ENCODE data around the gene ADO.
A peak's percentile ranks its signal among the peaks of the same experiment; 100 is the strongest.
"Not testable (repeated sequence)": the region's sequence is repeated elsewhere in the genome, so short reads cannot be mapped to it uniquely, and the experiment has no call there.

Gene ADO

DNA sequence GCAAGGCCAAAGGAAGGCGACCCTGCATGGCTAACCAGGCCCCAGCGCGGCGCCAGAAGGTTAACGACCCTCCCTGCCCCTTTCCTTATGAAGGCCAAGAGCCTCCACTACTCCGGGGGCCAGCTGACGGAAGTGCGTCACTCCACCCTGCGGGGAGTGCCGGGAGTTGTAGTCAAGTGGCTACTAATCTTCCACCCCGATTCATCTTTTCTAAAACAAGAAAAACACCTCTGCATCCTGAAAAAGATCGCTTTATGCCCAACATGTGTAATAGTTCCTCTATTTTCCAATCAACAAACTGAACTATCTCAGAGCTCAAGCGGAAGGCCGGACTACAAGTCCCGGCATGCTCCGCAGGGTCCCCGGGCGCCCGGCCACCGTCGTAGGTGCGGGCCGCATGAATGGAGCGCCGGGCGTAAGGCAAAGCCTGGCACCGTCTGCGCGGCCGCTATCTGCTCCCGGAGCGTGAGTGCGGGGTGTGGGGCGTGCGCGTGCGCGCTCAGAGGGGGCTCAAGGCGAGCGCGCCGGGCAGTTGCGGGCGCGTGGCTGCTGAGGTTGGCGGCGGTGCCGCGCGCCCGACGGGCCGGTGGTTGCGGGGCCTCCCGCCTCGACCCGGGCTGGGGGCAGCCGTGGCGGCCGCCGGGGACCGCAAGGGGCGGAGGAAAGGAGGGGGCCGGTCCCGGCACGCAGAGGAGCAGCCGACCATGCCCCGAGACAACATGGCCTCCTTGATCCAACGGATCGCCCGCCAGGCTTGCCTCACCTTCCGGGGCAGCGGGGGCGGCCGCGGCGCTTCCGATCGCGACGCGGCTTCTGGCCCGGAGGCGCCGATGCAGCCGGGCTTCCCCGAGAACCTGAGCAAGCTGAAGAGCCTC lies at the start of gene ADO:
Gene ADO (plus strand): TSS at position 365 of the 875 bp plus-strand sequence. CDS start 340 bp downstream, at position 705.
- DNase-seq (ENCODE audit: low read depth, low spot score), result peak; percentile 93

DNA sequence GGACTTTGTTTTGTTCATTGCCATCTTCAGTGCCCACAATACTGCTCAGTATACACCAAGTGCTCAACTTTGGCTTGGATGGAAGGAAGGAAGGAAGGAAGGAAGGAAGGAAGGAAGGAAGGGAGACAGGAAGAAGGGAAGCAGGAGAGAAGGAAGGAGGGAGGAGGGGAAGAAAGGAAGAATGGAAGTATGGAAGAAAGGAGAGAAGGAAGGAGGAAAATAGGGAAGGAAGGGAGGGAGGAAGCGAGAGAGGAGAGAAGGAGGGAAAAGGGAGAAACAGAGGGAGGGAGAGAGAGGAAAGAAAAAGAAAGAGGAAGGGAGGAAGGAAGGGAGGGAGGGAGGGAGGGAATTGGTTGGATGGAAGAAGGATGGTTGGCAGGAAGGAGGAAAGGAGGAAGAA lies 49.6 kb upstream of the ADO start:
- no peak for DNase-seq (ENCODE audit: low read depth, low spot score)

DNA sequence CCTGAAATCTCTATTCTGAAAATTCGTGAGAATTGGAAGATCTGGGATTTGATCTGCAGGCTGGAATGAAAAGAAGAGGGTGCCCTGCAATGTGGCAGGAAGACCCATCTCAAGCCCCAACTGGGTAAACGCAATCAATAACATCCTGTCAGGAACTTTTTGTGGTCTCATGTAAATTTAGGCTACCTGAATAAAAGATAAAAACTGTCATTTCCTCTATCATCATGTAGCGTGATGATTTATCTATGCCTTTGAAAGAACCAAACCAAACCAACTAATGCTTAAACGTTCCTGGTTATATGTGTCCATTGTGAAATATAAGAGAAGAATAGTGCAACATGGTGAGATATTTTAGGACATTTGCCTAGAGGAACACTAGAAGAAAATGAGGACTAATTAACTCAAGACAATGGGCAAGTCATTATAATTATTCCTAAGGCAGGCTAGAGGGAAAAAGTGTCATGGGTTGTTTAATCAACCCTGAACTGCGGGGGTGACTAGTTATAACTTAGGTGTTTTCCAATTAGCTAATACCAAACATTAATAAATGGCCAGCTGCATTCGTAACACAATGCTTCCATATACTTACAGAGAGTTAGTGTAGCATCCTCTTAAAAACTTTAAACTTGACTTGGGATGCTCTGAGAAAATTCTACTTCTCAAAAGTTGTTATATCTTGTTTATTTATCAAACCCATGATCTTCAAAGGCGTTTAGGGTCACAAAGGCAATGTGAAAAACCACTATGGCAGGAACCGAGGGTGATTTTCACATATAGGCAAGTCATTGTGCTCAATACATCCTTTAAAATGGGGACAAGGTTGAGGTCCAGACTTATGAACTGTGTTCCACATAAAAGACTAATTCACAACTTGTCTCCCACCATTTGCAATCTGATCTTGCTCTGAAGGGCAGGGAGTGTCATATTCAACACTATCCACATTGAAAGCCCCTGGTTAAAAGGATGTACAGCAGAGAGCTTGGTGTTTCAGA lies 48.6 kb upstream of the ADO start:
- DNase-seq (ENCODE audit: low read depth, low spot score), result no peak

DNA sequence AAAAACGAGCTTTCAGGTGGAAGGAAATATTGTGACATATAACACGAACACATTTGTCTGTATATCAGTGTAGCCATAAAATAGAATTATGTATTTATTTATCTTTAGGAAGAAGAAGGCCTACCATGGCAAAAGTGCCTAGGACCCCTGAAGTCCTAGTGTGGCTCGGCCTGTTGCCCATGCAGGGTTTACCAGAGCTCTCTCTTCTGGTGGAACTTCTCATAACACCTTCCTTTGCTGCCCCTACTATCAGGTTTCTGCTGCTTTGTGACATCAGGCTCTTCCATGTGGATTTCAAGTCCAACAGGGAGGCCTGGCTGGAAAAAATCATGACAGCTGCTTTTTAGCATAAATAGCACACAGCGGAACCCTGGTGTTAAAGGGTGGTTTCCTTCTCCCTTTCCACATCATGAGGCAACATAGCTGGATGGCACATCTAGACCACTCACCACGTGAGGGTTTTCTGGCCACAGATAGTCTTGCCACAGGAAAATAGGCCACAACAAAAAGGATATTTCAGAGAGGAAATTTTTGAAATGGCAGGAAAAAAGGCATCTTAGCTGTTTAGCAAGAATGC lies 44.8 kb upstream of the ADO start:
- no peak for DNase-seq (ENCODE audit: low read depth, low spot score)

DNA sequence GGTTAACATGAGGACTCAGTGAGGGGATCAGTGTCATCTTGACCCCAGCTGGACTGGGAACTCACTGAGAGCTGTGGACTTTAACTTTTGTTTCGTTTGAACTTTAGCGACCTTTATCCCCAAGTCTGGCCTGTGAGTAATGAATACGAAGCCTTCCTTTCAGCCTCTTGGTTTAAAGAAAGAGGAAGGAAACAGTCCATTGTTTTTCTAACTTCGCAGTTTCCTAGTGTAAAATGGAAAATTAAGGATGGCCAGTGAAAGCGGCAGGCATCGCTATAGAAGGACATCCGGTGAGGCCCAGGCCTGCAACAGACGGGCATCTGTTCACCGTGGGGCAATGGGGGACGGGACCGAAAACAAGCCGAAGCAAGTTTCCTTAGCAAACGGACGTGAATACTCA lies 44.1 kb upstream of the ADO start:
- DNase-seq (ENCODE audit: low read depth, low spot score), result no peak

DNA sequence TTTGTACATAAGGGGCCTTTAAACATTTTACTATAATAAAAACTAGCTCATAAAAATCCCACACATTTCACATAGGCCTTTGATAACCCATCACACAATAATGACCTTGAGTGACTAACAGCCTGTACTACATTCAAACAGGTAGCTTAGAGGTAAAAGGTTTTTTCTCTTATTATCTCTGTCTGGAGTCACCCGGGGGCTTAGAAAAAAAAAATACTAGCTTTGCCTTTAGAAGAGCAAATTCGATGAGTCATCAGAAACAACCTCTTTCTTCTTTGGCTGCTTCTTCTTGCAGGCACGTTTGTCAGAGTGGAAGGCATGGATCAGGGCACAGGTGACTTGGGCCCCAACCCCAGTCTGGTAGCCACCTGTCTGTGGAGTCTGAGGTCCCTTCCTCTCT lies 43.4 kb upstream of the ADO start:
- DNase-seq (ENCODE audit: low read depth, low spot score), result no peak

DNA sequence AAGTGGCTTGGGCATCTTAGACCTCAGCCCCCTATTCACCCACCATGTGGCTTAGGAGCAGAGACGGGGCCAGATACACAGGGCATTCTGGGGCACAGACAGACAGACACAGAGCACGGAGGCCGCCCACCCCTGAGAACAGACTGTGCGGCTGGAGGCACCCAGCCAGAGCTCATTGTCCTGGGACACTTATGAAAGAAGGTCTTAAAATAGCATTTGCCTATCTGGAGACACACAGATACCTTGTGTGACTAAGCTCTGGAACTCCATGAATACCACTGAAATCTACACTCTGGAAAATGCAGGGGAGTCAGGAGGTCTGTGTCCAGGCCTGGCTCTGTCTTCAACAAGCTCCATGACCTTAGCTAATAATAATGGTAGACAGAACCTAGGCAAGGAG lies 41.4 kb upstream of the ADO start:
- DNase-seq (ENCODE audit: low read depth, low spot score), result no peak

DNA sequence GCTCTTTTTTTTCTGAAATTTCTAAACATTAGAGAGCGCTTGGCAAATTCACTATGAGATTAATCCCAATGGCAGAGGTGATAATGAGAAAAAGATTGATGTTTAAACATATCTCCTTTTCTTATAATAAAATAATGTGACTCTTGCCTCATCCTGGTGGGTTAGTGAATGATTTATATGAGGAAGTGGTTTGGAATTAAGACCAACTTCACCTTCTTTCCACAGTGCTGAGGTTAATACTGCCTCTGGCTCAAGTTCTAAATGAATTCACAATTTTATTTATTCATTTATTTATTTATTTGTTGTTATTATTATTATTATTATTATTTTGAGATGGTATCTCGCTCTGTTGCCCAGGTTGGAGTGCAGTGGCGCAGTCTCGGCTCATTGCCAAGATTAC lies 40.5 kb upstream of the ADO start:
- no peak for DNase-seq (ENCODE audit: low read depth, low spot score)

DNA sequence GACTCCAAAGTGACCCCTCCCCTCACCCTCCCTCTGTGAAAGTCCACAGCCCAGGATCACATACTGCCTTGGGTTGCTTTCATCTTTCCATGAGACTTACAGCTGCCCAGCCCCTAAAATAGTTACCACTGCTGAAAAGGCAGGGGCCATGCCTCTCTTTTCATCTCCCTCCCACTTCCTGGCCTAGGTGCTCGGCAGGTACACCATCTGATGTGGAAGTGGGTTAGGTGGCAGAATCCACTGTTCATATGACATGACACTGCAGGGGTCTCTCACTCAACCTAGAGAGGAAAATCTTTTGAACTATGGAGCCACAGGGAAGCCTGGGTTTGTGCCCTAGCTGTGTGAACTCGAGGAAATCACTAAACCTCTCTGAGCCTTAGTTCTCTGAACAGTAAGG lies 38.8 kb upstream of the ADO start:
- no peak for DNase-seq (ENCODE audit: low read depth, low spot score)

DNA sequence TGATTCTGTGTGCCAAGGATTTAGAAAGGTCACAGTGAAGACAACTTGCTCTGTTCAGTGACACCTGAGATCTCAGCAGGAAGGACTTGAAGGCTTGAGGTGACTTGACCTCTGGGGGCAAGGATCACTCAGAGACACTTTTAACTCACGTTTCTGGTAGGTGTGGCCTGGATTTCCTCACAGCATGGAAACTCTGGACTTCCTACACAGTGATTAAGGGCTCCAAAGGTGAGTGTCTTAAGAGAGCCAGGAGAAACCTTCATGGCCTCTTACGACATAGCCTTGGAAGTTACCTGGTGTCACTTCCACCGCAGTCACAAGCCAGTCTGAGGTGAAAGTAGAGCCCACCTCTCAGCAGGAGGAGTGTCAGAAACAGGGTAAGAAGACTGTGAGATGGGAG lies 38.1 kb upstream of the ADO start:
- no peak for DNase-seq (ENCODE audit: low read depth, low spot score)

DNA sequence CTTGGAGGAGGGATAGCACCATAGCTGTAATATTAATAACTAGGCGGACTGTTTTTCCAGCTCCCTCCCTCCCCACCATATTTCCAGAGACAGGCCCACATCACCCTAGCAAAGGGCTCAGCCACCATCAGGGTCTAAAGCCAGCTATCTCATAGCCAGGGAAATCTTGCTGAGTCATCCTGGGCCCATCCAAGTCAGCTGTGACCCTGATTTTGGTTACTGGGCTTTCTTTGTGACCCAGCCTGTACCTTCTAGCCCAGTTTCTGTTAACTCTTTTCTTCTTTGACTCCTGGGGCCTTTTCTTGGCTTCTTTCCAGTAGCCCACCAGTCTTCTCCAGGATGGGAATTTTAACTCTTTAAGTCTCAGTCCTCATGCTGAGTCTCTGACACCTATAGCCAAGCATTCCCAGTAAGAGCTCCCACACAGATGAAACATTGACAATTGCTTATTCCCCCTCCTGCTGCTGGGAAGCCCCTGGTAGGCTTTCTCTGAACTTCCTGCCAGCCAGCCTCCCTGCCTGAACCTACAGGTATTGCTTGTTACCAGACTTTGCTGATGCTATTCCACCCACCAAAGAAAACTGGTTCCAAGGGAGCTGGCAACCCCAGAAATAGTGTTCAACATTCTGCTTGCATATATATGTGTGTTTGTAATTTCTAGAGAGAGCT lies 34.8 kb upstream of the ADO start:
- peak; percentile 3 for DNase-seq (ENCODE audit: low read depth, low spot score)

DNA sequence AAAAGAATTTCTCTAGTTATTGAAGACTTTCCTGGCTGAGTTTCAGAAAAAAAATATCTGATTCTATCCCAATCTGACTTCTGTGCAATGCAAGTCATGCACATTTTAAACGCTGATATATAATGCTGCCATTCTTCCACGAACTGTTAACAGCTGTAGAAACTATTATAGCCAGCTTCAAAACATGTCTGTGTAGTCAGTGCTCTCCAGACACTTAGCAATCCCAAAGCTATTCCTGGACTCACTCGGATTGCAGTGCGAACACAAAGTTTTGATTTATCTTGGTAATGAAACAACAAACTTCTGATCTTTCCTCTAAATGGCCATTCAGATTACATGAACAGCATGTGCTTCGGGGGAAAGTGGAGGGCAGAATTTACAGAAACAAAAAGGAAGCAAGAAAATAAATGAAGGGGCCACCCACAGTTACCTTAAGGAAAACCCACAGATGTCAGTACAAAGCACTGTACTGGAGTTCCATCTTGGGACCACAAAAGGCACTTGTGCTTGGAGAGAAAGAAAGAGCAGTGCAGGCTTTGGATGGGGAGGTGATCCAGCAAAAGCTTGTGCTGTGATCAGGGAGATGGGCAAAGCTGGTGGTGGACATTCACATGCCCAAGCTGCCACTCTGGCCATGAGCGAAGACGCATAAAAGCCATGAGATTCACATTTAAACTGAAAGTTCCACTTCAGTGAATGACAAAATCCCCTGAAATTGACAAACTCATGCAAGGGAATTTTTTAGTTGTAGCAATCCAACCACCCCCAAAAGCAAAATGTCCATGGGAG lies 32.1 kb upstream of the ADO start:
- peak; percentile 18 for DNase-seq (ENCODE audit: low read depth, low spot score)

DNA sequence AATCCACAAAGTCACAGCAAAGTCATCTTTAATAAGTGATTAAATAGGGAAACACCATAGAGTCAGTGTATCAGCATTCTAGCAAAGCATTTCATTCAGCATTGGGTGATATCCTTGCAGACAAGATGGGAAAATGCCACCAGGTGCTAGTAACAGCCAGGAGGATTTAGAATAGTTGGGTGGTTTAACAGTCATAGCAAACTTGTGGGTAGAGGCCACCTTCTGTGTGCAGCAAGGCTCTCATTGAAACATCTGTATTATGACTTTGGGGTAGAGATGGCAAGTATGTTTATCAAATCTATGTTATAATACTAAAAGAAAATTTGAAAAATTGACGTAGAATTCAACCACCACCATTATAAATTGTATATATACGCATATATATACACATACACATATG lies 26.4 kb upstream of the ADO start:
- no peak for DNase-seq (ENCODE audit: low read depth, low spot score)

DNA sequence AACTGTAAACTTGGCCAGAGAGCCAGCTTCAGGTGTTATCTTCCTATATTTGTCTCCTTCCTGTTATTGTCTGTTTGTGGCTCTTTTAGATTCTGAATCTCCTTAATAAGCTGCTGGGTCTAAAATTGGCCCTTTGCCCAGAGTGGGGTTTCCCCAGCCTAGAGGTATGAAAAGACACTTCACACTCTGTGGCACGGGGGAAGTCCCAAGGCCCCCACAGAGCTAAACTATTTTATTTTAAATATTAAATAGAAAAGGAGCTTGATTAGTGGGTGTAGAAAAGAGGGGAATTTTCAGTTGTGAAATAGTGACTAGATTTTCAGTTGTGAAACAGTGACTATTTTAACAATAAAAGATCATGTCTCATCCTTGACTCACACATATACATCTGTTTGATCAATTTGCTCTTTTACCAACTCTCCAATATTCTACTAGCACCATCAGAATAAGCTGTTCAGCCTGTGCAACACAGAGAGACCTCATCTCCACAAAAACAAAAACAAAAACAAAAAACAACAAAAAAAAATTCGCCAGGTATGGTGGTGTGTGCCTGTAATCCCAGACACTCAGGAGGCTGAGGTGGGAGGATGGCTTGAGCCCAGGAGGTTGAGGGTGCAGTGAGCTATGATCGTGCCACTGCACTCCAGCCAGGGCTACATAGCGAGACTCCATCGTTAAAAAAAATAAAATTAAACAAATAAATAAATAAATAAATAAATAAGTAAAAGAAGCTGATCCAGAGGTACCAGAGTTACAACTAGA lies 24.9 kb upstream of the ADO start:
- peak; percentile 62 for DNase-seq (ENCODE audit: low read depth, low spot score)

DNA sequence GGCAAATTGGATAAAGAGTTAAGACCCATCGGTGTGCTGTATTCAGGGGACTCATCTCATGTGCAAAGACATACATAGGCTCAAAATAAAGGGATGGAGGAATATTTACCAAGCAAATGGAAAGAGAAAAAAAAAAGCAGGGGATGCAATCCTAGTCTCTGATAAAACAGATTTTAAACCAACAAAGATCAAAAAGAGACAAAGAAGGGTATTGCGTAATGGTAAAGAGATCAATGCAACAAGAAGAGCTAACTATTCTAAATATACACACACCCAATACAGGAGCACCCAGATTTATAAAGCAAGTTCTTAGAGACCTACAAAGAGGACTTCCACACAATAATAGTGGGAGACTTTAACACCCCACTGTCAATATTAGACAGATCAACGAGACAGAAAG lies 20.0 kb upstream of the ADO start:
- not testable (repeated sequence) for DNase-seq (ENCODE audit: low read depth, low spot score)

DNA sequence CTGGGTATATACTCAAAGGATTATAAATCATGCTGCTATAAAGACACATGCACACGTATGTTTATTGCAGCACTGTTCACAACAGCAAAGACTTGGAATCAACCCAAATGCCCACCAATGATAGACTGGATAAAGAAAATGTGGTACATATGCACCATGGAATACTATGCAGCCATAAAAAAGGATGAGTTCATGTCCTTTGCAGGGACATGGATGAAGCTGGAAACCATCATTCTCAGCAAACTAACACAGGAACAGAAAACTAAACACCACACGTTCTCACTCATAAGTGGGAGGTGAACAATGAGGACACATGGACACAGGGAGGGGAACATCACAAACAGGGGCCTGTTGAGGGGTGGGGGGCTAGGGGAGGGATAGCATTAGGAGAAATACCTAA lies 16.2 kb upstream of the ADO start:
- not testable (repeated sequence) for DNase-seq (ENCODE audit: low read depth, low spot score)

DNA sequence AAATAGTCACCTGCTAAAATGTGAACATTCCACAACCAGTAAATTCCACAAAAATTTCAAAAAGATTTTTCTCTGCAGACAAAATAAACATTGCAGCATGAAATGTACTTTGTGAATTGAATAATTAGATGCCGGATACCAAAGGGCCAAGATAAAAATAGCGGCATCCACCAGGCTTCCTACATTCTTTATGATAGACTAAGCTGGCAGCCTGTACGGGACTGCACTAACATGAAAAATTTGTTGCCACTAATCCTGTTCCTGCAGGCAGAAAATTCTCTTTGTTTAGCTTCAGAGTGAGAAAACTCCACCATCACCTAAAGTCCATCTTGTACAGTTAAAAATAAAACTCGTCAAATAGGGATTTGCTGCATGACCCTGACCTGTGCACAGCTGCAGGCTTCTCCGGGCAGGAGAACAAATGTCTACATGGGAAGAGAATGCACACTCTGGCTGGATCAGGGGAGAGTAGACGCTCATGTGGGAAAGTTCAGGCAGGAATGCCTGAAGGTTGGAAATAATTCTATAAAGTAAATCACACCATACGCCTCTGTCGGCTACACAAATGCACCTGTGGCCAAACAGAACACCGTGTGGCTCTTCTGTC lies 15.6 kb upstream of the ADO start:
- peak; percentile 63 for DNase-seq (ENCODE audit: low read depth, low spot score)

DNA sequence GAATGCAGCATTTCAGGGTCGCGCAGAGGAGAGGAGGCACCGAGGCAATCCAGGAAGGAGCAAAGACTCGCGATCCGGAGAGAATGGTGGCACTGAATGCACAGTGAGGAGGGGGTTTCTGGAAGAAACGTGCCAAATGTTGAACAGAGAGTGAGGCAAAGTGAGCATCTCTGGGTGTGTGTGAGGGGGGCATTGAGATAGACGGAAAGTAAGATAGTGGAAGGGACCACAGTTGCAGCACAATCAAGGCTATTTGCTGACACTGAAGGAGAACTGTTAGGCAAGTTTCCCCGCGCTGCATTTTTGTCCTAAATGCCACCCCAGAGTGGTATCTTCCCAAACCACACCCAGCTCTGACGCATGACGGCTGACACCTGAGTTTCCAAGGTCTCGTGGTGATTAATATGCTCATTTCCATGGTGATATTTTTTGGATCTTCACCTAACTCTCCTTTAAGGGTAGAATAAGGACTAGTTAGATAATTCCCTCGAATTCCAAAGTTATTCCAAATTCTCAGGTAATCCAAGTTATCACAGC lies 14.4 kb upstream of the ADO start:
- no peak for DNase-seq (ENCODE audit: low read depth, low spot score)

DNA sequence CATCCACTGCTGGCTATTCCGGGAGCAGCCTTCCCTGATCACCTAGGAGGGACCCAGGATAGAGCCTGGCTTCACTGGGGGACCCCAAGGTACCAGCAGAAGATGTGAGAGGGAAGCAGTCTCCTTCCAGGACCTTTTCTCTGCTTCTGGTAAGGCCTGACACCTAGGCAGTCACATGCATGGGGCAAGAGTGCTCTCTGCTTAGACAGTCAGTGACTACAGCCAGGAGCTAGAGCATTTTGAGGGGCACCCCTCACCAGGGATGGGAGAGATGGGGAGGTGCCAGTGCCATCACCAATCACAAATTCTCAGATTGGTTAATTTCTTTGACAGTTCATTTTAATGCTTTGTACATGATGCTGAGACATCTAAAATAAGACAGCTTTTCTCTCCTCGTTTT lies 13.9 kb upstream of the ADO start:
- DNase-seq (ENCODE audit: low read depth, low spot score), result no peak

Data from astrocyte of the hippocampus (primary cell).